Transverse colon (tissue), 4 donors: ENCODE measurements around the gene PREX1.

Source experiments
- CTCF ChIP-seq, 5 experiments: fragments of 200-600 bp in 3 of 5; fragments of 450-650 bp in 2 of 5; sonication (generic) in 3 of 5; IDR thresholded peaks; 1 replicate in 2 of 5; 2 replicates in 3 of 5; pipeline ENCODE4 v1.5.1; 2016 to 2017; ENCODE audit warnings: antibody characterized with exemption in 5 of 5, inconsistent platforms in 3 of 5, mild to moderate bottlenecking in 2 of 5, moderate library complexity in 1 of 5
- POLR2A ChIP-seq: fragments of 450-650 bp; IDR thresholded peaks from one replicate; pipeline ENCODE4 v1.6.1; 2016; ENCODE audit warnings: antibody characterized with exemption, mild to moderate bottlenecking, moderate library complexity
- POLR2AphosphoS5 ChIP-seq, 3 donors: sonication (generic); formaldehyde crosslinking; IDR thresholded peaks; one replicate each; pipeline ENCODE4 v1.6.1; 2016; ENCODE audit warnings: antibody characterized with exemption in 3 of 3

GRCh38 chr20:48736231-48736630 lies 91.6 kb downstream of the PREX1 start:
- TF ChIP-seq POLR2A (no peak), CTCF (IDR thresholded peaks at IDR 0.05) (no peak), POLR2AphosphoS5 (IDR thresholded peaks at IDR 0.05) (no peak)
